Activated CD4-positive, alpha-beta T cell treated with anti-CD3 and anti-CD28 coated beads, Interleukin-10, Interleukin-2, amounts not matched to agents 100 ng/mL and 50 ng/mL, durations not matched to agents 16 hours and 8 hours (primary cell): ENCODE data around the gene PIP4K2B.
A peak's percentile ranks its signal among the peaks of the same experiment; 100 is the strongest.
"Not testable (repeated sequence)": the region's sequence is repeated elsewhere in the genome, so short reads cannot be mapped to it uniquely, and the experiment has no call there.

Experiments
- DNase-seq: peaks from one replicate; pipeline ENCODE4 v3.0.0-alpha.2; 2020

PIP4K2B gene

DNA sequence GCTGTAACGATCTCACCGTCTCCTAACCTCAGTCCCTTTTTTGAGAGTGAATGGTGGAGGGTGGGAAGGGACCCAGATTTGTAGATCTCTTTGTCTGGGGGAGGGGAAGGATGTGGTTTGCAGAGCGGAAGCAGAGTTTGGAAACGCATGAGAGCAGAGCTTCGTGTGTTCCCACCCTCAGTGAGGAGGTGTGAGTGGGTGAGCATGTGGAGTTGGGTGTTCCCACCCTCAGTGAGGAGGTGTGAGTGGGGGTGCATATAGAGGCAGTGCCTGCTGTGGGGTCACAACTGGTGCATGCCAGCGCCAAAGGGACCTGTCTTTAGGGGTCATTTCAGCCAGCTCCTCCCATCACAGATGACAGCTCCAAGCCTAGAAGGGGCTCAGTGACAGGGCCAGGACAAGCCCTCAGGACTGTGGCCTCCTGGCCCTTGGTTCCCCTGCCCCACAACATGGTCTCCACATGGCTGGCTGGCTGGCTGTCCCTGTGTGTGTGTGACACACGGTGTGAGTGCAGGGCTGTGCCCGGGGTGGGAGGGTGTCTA lies 71.0 kb downstream of the PIP4K2B start:
- peak; percentile 85 for DNase-seq

DNA sequence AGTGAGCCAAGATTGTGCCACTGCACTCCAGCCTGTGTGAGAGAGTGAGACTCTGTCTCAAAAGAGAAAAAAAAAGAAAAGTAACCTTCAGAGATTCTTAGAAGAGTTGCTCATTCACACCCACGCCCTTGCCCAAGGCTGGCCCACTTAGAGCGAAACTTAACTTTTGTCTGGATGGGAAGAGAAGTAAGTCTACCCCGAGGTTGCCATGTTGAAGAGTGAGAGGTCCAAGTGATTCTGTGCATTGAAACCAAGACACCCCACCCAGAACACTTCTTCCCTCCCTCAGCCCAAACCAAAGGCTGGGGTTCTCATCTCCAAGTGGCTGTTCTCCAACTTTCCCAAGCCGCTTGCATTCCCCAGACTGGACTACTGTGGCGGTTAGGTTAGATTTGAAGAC lies 71.6 kb downstream of the PIP4K2B start:
- peak; percentile 90 for DNase-seq

DNA sequence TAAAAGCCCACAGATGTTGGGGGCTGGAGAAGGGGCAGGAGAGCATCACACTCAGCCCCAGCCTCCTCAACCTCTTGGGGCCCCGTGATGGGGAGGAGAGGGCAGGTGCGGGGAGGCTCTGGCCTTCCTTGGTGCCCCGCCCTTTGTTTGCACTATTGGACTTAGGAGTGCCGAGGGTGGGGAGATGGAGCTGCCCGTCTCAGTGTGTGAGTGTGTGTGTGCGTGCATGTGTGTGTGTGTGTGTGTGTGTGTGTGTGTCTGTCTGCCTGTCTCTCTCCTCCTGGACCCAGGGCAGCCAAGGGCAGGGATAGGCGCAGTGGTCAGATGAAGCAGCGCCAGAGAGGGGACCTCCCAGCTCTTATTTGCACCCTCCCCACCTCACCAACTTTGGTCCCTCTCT lies 73.2 kb downstream of the PIP4K2B start:
- not testable (repeated sequence) for DNase-seq

DNA sequence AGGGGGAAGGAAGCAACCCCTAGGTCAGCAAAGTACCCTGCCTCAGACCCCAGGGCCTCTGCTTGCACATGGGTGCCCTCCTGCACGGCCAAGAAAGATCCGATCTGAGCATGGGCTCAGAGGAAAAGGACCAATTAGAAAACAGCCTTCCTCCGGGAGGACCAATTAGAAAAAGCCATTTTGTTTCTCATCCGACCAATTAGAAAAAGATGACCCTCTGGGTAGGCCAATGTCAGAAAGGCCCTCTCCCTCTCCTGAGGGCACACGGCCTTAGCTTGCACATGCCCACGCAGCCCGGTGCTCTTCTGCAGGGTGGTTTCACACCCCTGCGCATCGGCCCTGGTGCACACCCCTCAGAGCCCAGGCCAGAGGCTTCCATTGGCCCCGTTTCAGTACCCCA lies 74.3 kb downstream of the PIP4K2B start:
- DNase-seq, result no peak

DNA sequence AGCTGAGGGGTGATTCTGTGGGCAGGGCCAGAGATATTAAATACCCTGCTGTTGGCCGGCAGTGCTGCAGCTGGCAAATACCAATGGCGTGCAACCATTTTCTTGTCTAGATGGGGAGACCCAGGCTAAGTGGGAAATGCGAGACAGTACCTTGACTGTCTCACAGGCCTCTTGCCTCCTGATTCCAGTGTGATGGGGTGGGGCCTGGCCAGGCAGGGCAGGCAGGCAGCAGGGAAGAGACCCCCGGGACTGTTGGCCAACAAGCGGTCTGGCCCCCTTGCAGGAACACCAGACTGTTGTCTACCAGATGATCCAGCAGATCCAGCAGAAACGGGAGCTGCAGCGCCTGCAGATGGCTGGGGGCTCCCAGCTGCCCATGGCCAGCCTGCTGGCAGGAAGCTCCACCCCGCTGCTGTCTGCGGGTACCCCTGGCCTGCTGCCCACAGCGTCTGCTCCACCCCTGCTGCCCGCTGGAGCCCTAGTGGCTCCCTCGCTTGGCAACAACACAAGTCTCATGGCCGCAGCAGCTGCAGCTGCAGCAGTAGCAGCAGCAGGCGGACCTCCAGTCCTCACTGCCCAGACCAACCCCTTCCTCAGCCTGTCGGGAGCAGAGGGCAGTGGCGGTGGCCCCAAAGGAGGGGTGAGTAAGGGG lies 74.9 kb downstream of the PIP4K2B start:
- DNase-seq, result no peak

DNA sequence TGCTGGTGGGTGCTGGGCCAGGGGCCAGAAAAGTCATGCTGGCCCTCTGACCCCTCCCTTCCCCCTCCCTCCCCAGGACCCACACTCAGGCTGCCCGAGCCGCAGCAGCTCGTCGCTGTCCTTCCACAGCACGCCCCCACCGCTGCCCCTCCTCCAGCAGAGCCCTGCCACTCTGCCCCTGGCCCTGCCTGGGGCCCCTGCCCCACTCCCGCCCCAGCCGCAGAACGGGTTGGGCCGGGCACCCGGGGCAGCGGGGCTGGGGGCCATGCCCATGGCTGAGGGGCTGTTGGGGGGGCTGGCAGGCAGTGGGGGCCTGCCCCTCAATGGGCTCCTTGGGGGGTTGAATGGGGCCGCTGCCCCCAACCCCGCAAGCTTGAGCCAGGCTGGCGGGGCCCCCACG lies 77.6 kb downstream of the PIP4K2B start:
- no peak for DNase-seq

DNA sequence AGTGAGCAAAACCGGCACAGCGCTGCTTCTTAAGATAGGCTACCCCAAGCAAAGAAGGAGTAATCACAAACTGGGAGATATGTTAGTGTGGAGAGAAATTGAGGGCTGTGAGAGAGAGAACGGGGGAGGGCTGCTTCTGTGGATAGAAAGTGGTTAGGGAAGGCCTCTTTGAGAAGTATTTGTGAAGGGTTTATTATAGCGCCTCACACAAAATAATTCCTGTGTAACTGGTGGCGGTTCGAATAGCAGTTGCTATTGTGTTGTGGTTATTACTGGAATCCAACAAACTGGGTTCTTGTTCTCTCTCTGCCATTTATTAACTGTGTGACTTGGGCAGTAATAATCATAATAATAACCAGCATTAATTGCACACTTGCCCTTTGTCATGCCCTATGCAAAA lies 78.4 kb downstream of the PIP4K2B start:
- no peak for DNase-seq

DNA sequence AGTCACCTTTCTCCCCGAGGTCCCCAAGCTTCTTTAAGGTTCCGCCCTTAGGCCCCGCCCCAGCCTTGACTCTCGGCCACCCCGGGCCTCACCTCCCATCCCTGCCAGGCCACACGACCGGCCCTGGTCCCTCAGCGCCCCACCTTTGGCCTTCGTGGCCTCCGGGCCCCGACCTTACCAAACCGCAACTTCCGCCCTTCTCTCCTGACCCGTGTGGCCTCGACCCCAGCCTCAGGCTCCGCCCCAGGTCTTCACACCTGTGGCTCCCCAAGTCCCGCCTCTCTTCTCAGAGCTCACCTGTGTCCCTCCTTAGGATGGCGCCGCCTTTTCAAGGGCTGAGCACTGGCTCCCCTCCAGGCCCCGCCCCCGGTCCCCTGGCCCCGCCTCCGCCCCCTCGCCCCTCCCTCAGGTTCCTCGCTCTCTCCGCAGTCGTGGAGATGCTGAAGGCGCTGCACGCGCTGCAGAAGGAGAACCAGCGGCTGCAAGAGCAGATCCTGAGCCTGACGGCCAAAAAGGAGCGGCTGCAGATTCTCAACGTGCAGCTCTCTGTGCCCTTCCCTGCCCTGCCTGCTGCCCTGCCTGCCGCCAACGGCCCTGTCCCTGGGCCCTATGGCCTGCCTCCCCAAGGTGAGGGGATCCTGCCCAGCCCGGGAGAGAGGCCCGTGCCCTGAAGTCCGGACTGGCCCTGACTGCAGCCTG lies 79.3 kb downstream of the PIP4K2B start:
- DNase-seq, result no peak

DNA sequence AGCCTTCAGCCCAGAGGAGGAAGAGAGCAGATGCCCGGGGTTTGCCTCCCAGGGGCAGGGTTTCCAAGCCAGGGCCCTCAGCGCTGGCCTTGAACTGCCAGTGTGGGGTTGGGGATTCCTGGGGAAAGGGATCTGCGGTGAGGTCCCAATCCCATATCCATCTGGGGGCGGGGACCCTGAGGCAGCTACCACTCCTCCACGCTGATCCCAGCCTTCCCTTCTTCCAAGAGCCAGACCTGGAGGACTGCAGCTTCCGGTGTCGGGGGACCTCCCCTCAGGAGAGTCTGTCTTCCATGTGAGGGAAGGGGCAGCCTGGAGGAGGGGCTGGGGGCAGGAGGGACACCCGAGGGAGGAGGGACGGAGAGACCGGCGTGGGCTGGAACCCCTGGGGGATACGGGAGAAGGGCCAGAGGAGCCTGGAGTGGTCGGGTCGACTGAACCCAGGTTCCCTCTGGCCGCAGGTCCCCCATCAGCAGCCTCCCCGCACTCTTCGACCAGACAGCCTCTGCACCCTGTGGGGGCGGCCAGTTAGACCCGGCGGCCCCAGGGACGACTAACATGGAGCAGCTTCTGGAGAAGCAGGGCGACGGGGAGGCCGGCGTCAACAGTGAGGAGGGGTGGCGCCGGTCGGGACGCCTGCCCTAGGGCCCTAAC lies 79.9 kb downstream of the PIP4K2B start:
- no peak for DNase-seq

DNA sequence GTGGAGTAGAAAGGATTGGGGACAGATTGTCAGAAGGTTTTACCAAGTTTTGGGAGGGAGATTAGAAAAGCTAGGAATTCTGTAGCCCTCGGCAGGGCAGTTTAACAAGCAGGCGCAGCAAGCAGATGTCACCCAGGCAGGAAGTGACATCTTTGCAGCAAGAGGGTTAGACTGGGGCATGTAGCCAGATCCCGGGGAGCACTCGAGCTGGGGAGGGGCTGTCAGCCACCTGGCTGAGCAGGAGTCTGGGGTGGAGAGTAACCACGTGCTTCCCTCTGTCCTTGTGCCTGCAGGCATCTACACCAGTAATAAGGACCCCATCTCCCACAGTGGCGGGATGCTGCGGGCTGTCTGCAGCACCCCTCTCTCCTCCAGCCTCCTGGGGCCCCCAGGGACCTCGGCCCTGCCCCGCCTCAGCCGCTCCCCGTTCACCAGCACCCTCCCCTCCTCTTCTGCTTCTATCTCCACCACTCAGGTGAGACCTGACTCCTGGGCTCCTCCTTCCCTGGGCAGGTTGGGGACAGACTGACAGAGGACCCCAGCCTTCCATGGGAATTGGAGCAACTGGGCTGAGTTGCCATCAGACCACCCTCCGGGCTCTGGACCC lies 82.1 kb downstream of the PIP4K2B start:
- DNase-seq, result no peak

DNA sequence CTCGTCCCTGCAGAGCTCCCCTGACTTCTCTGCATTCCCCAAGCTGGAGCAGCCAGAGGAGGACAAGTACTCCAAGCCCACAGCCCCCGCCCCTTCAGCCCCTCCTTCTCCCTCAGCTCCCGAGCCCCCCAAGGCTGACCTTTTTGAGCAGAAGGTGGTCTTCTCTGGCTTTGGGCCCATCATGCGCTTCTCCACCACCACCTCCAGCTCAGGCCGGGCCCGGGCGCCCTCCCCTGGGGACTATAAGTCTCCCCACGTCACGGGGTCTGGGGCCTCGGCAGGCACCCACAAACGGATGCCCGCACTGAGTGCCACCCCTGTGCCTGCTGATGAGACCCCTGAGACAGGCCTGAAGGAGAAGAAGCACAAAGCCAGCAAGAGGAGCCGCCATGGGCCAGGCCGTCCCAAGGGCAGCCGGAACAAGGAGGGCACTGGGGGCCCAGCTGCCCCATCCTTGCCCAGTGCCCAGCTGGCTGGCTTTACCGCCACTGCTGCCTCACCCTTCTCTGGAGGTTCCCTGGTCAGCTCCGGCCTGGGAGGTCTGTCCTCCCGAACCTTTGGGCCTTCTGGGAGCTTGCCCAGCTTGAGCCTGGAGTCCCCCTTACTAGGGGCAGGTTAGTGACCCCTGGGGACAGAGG lies 82.9 kb downstream of the PIP4K2B start:
- DNase-seq, result no peak
